ENCODE measurements around the gene EGFL8. TPM values are rescaled to one million over a fixed set of nuclear protein-coding genes. Genes with fewer than 3 reads are reported as not detected.

EGFL8 gene
- total RNA-seq, 2 donors from 2014 or later, result 4.8 to 5.2 TPM

- Histone ChIP-seq H3K27ac (no peak overlapping the region), H3K27me3 (no peaks in the 10 kb centered on the region), H3K4me1 (no peaks in the 10 kb centered on the region), H3K36me3 (no peaks in the 10 kb centered on the region), H3K4me3 (no peak overlapping the region), H3K9me3 (no peaks in the 10 kb centered on the region)
- TF ChIP-seq CTCF (IDR thresholded peaks at IDR 0.05), result no peak
- DNase-seq (ENCODE audit: low spot score), result no peak
Measured at GRCh38 chr6:32212076-32212760, 47.8 kb downstream of the EGFL8 start.

GRCh38 chr6:32213649-32214048 lies 49.3 kb downstream of the EGFL8 start:
- Histone ChIP-seq H3K36me3 (no peaks in the 10 kb centered on the region), H3K4me1 (no peaks in the 10 kb centered on the region), H3K4me3 (no peak overlapping the region), H3K27ac (no peak overlapping the region), H3K27me3 (no peaks in the 10 kb centered on the region), H3K9me3 (no peaks in the 10 kb centered on the region)
- TF ChIP-seq CTCF (IDR thresholded peaks at IDR 0.05), result no peak
- no peak for DNase-seq (ENCODE audit: low spot score)

- Histone ChIP-seq H3K9me3 (no peaks in the 10 kb centered on the region), H3K27ac (no peak overlapping the region), H3K4me1 (no peaks in the 10 kb centered on the region), H3K27me3 (no peaks in the 10 kb centered on the region), H3K36me3 (no peaks in the 10 kb centered on the region), H3K4me3 (no peak overlapping the region)
- TF ChIP-seq CTCF (IDR thresholded peaks at IDR 0.05), result no peak
- no peak for DNase-seq (ENCODE audit: low spot score)
Measured at GRCh38 chr6:32214126-32214525, 49.7 kb downstream of the EGFL8 start.

GRCh38 chr6:32215617-32216016 lies 51.2 kb downstream of the EGFL8 start:
- Histone ChIP-seq H3K9me3 (no peaks in the 10 kb centered on the region), H3K36me3 (no peaks in the 10 kb centered on the region)
- no peak for TF ChIP-seq CTCF (IDR thresholded peaks at IDR 0.05)

GRCh38 chr6:32216285-32216684 lies 51.9 kb downstream of the EGFL8 start:
- Histone ChIP-seq H3K4me3 (no peak overlapping the region), H3K27me3 (no peaks in the 10 kb centered on the region), H3K9me3 (no peaks in the 10 kb centered on the region), H3K27ac (no peak overlapping the region), H3K36me3 (no peaks in the 10 kb centered on the region), H3K4me1 (no peaks in the 10 kb centered on the region)
- no peak for TF ChIP-seq CTCF (IDR thresholded peaks at IDR 0.05)
- no peak for DNase-seq (ENCODE audit: low spot score)

More at GRCh38 chr6:32215617-32216016, 51.2 kb downstream of the EGFL8 start:
- Histone ChIP-seq H3K27me3 (no peaks in the 10 kb centered on the region), H3K4me1 (no peaks in the 10 kb centered on the region), H3K4me3 (no peak overlapping the region), H3K27ac (no peak overlapping the region)
- no peak for DNase-seq (ENCODE audit: low spot score)

- H3K36me3 ChIP-seq, result no peaks in the 10 kb centered on the region
Measured at GRCh38 chr6:32216998-32217397, 52.6 kb downstream of the EGFL8 start.

More at GRCh38 chr6:32216998-32217397, 52.6 kb downstream of the EGFL8 start:
- Histone ChIP-seq H3K9me3 (no peaks in the 10 kb centered on the region), H3K27ac (no peak overlapping the region), H3K27me3 (no peaks in the 10 kb centered on the region), H3K4me1 (no peaks in the 10 kb centered on the region), H3K4me3 (no peak overlapping the region)
- TF ChIP-seq CTCF (IDR thresholded peaks at IDR 0.05), result no peak
- DNase-seq (ENCODE audit: low spot score), result no peak
